HepG2 (cell line): Measurements from ENCODE around the gene ATP2B3. TPM values are rescaled to one million over a fixed set of nuclear protein-coding genes. Genes with fewer than 3 reads are reported as not detected.
A peak's percentile ranks its signal among the peaks of the same experiment; 100 is the strongest.

Experiments used
- ATAC-seq: fragments of 200-7000 bp; cut with Tn5 transposase; 3 replicates; pipeline ENCODE4 v1.9.1; 2020; ENCODE audit warnings: mild to moderate bottlenecking, moderate library complexity
- BruUV-seq: library from RNA; stranded (reverse); fragments of 400-500 nt; replicated peaks from 2 replicates; lab custom pipeline; 2021; lab: Mats Ljungman, UMichigan
- CTCF ChIA-PET: fragments of 300-600 bp; formaldehyde crosslinking; extraction: SDS; loops from one replicate; lab custom pipeline; 2021; ENCODE audit warnings: low total read pairs, inconsistent platforms, low intra/inter-chr PET ratio; lab: Yijun Ruan, JAX
- POLR2A ChIA-PET: fragments of 350-600 bp; sonication (Branson Sonifier 250); formaldehyde crosslinking; loops from one replicate; lab custom pipeline; 2020; ENCODE audit warnings: antibody characterized with exemption, inconsistent platforms; lab: Yijun Ruan, JAX
- DNase-seq: peaks from one replicate; pipeline ENCODE4 v3.0.0-alpha.2; 2015; ENCODE audit warnings: low spot score
- FAIRE-seq: peaks from 3 replicates; lab custom pipeline; 2011; peaks lifted over from hg19 to GRCh38; lab: Jason Lieb, UNC
- H2AFZ ChIP-seq: one replicate; pipeline ENCODE4 v1.6.1; 2011; ENCODE audit warnings: low read length, inconsistent platforms
- H3K27ac ChIP-seq: fragments of 300-600 bp; 3 replicates; pipeline ENCODE4 v1.8.0; 2011; ENCODE audit warnings: mixed run types, mild to moderate bottlenecking, mixed read lengths, low read length, inconsistent platforms; ENCODE audit not compliant: insufficient read depth; ENCODE audit errors: extremely low read length
- H3K27me3 ChIP-seq, 2 experiments: fragments of 200-600 bp in 1 of 2; 2 replicates in 1 of 2; 3 replicates in 1 of 2; pipeline versions ENCODE4 v1.6.0 to v1.8.0; 2011; ENCODE audit warnings: low read length in 2 of 2, mild to moderate bottlenecking in 2 of 2, moderate library complexity in 2 of 2, inconsistent platforms in 1 of 2; ENCODE audit not compliant: insufficient read depth in 2 of 2, control insufficient read depth in 1 of 2
- H3K36me3 ChIP-seq, 2 experiments: fragments of 200-600 bp in 1 of 2; replicated peaks in 1 of 2; 2 replicates in 1 of 2; 3 replicates in 1 of 2; pipeline versions ENCODE4 v1.5.1 to v1.8.0; 2011; ENCODE audit warnings: low read length in 2 of 2, inconsistent platforms in 1 of 2; ENCODE audit not compliant: insufficient read depth in 2 of 2, control insufficient read depth in 1 of 2
- H3K4me1 ChIP-seq: 2 replicates; pipeline ENCODE4 v1.5.1; 2012; ENCODE audit warnings: low read length, inconsistent platforms; ENCODE audit not compliant: insufficient read depth
- H3K4me2 ChIP-seq: 2 replicates; pipeline ENCODE4 v1.6.0; 2011; ENCODE audit warnings: low read depth, low read length, inconsistent platforms
- H3K4me3 ChIP-seq, 3 experiments: fragments of 200-600 bp in 1 of 3; sonication (generic), shearing (Covaris generic) in 1 of 3; replicated peaks in 1 of 3; 2 replicates each; pipeline ENCODE4 v1.5.1; 2011 to 2016; ENCODE audit warnings: low read length in 3 of 3, inconsistent platforms in 2 of 3, low read depth in 2 of 3, mild to moderate bottlenecking in 2 of 3, control low read depth in 1 of 3, mixed read lengths in 1 of 3; ENCODE audit not compliant: insufficient read depth in 1 of 3
- H3K79me2 ChIP-seq: one replicate; pipeline ENCODE4 v1.6.1; 2011; ENCODE audit warnings: low read length, inconsistent platforms; ENCODE audit not compliant: insufficient read depth
- H3K9ac ChIP-seq: 2 replicates; pipeline ENCODE4 v1.6.0; 2011; ENCODE audit warnings: mild to moderate bottlenecking, low read depth, low read length, inconsistent platforms; ENCODE audit not compliant: insufficient read depth
- H3K9me3 ChIP-seq: 2 replicates; pipeline ENCODE4 v1.5.1; 2012; ENCODE audit warnings: mild to moderate bottlenecking, low read length
- H4K20me1 ChIP-seq: 2 replicates; pipeline ENCODE4 v1.6.0; 2011; ENCODE audit warnings: inconsistent platforms, mild to moderate bottlenecking, low read length, moderate library complexity; ENCODE audit not compliant: insufficient read depth
- BORCS8-MEF2B ChIP-seq: sonication (generic); formaldehyde crosslinking; IDR thresholded peaks from 2 replicates; pipeline ENCODE4 v1.8.0; 2022; ENCODE audit warnings: mild to moderate bottlenecking, missing genetic modification reagents
- MED1 ChIP-seq: sonication (generic); formaldehyde crosslinking; IDR thresholded peaks from 2 replicates; pipeline ENCODE4 v1.4.0; 2020; ENCODE audit warnings: missing genetic modification reagents
- NCOR1 ChIP-seq: fragments of 200-600 bp; sonication (generic); IDR thresholded peaks from 2 replicates; pipeline ENCODE4 v1.7.0; 2017; ENCODE audit warnings: antibody characterized with exemption, low read length, borderline replicate concordance
- NKX3-1 ChIP-seq: sonication (generic); formaldehyde crosslinking; IDR thresholded peaks from 2 replicates; pipeline ENCODE4 v1.5.0; 2020; ENCODE audit warnings: missing genetic modification reagents
- PHF20 ChIP-seq: sonication (generic); formaldehyde crosslinking; IDR thresholded peaks from 2 replicates; pipeline ENCODE4 v1.5.0; 2020; ENCODE audit warnings: mild to moderate bottlenecking, missing genetic modification reagents
- PTBP1 ChIP-seq: fragments of 200-400 bp; formaldehyde crosslinking; IDR thresholded peaks from 2 replicates; pipeline ENCODE4 v1.6.1; 2018; ENCODE audit warnings: low read length, low read depth; ENCODE audit not compliant: poor library complexity, severe bottlenecking
- SKI ChIP-seq: fragments of 450-650 bp; IDR thresholded peaks from one replicate; pipeline ENCODE4 v1.6.1; 2018; ENCODE audit warnings: mild to moderate bottlenecking; ENCODE audit not compliant: partially characterized antibody
- ZNF253 ChIP-seq: sonication (generic); formaldehyde crosslinking; IDR thresholded peaks from 2 replicates; pipeline ENCODE4 v1.8.0; 2022; ENCODE audit warnings: mild to moderate bottlenecking, missing genetic modification reagents, borderline replicate concordance
- WGBS: methylation state at CpG from one replicate; pipeline ENCODE4 v1.1.6; 2017; ENCODE audit warnings: low lambda C conversion rate; 5-methylcytosine and 5-hydroxymethylcytosine counted together
- in situ Hi-C: cut with HindIII; loops from 2 replicates; pipeline ENCODE4 v1.10.0; 2017; ENCODE audit warnings: low pct_unique_long_range_greater_than_20kb; ENCODE audit not compliant: extremely low pct_ligation_motif_present
- intact Hi-C: fragments of 100-400 bp; cut with micrococcal nuclease; formaldehyde crosslinking; loops from one replicate; pipeline ENCODE4 v1.10.0; 2022; ENCODE audit not compliant: unreplicated experiment
- polyA plus RNA-seq, 8 experiments: library from polyadenylated mRNA; depleted of rRNA in 3 of 8; stranded (reverse) in 7 of 8; unstranded in 1 of 8; fragments of >200 nt; fragmentation: Illumina TruSeq in 4 of 8; extraction: Trizol in 4 of 8; gene quantifications; 2 replicates each; pipeline versions ENCODE4 v1.2.1 to v1.2.3, GENCODE V29; 2011 to 2016; ENCODE audit warnings: low read depth in 4 of 8, missing spikeins in 1 of 8, mixed read lengths in 1 of 8; ENCODE audit not compliant: insufficient read depth in 1 of 8
- total RNA-seq, 5 experiments: library from RNA; depleted of rRNA; stranded (reverse); fragments of >200 nt; fragmentation: Illumina TruSeq; extraction: Trizol; gene quantifications; 2 replicates each; pipeline ENCODE4 v1.2.3, GENCODE V29; 2016; ENCODE audit warnings: low read depth in 1 of 5
- TF ChIP-seq, protein P1 (sequence below): sonication (generic); formaldehyde crosslinking; IDR thresholded peaks from 2 replicates; pipeline ENCODE4 v1.4.0; 2020; ENCODE audit warnings: mild to moderate bottlenecking, missing genetic modification reagents
- TF ChIP-seq, protein P2 (sequence below): sonication (generic); formaldehyde crosslinking; conservative IDR thresholded peaks from 2 replicates; pipeline ENCODE4 v1.4.0; 2020; ENCODE audit warnings: missing genetic modification reagents
- TF ChIP-seq, protein P3 (sequence below): sonication (generic); formaldehyde crosslinking; IDR thresholded peaks from 2 replicates; pipeline ENCODE4 v1.8.1; 2023; ENCODE audit warnings: missing genetic modification reagents, mild to moderate bottlenecking, borderline replicate concordance

Gene ATP2B3
- total and polyA plus RNA-seq, 2 of the 13 experiments (the other 11 are each of a cell fraction or from before 2014, with no cell fraction given): not detected

DNA sequence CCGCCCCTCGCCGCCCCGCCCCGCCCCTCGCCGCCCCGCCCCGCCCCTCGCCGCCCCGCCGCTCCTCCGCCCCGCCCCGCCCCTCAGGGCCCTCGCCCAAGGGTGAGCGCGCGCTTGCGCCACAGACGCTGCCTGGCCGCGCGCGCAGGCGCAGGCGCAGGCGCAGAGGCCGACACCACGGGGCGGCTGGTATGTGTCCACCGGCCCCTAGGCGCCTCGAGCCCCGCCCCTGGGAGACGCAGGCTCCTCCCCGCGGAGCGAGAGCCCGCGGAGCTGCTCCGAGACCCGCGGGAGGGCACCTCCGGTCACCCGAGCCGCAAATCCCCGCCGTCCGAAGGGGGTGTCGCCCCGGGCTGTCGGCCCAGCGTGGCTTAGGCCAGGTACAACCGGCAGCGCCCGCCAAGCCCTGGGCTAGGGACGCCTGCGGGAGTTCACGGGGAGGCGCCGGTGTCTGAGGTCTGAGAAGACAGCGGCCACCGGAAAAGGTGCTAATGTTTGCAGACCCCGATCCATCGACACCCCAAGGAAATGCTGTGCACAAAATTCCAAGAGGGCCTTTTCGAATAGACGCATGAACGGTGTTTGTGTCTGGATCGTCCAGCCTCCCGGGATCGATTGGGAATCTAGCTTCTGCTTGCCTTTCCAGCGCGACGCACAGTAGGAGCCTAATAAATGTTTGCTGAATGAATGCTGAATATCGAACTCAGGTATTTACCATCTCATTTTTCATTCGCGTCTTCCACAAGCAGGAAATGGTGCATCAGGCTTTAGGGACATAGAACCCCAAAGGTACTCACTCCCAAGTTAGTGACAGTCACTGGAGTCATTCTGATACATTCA, 82.0 kb downstream of the ATP2B3 start (continued):
- TF ChIP-seq NKX3-1 (CRISPR knock-in tag): no peak

DNA sequence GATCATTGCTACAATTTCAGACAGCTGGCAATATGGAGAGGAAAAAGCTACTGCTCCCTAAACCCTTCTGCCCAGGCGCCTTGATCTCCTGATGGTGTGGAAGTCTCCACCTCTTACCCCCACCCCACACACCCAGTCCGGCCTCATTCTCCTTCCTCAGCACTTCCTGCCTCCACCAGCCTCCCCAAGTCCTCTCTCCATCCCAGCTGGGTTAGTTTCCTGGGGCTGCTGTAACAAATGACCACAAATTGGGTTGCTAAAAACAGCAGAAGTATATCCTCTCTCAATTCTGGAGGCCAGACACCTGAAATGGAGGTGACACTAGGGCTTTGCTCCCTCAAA, 82.6 kb downstream of the ATP2B3 start:
- POLR2A ChIA-PET: interaction anchor here (0.8 to 1.9 kb wide), 5 partner anchors 10 to 47 kb away, joined by 3 to 10 read pairs (median 6); partner anchors contain the start of gene DUSP9
- WGBS: 17% methylated on average over 1 of the region's 2 CpGs
- in situ Hi-C loops (no loop called here), intact Hi-C loops (no loop called here)
- Histone ChIP-seq H4K20me1 (no peaks in the 10 kb centered on the region), H3K79me2 (peaks cover 9% of the 10 kb centered on the region), H3K27me3 (no peaks in the 10 kb centered on the region; a peak in 1 of 5 replicates), H3K9ac (0 out of 2 replicates have a peak overlapping the region, but pooled peaks have one; percentile 29), H3K4me1 (peaks cover 30% of the 10 kb centered on the region), H3K9me3 (no peaks in the 10 kb centered on the region), H3K4me3 (peak overlapping the region; percentile 60 to 70 (median 63); a peak in 5 of 6 replicates), H3K27ac (no peak overlapping the region), H3K4me2 (peak overlapping the region; percentile 77), H2AFZ (no peak overlapping the region), H3K36me3 (no peaks in the 10 kb centered on the region)
- TF ChIP-seq MED1 (CRISPR knock-in tag): no peak
- TF ChIP-seq PHF20 (CRISPR knock-in tag): no peak
- TF ChIP-seq, protein P1, sequence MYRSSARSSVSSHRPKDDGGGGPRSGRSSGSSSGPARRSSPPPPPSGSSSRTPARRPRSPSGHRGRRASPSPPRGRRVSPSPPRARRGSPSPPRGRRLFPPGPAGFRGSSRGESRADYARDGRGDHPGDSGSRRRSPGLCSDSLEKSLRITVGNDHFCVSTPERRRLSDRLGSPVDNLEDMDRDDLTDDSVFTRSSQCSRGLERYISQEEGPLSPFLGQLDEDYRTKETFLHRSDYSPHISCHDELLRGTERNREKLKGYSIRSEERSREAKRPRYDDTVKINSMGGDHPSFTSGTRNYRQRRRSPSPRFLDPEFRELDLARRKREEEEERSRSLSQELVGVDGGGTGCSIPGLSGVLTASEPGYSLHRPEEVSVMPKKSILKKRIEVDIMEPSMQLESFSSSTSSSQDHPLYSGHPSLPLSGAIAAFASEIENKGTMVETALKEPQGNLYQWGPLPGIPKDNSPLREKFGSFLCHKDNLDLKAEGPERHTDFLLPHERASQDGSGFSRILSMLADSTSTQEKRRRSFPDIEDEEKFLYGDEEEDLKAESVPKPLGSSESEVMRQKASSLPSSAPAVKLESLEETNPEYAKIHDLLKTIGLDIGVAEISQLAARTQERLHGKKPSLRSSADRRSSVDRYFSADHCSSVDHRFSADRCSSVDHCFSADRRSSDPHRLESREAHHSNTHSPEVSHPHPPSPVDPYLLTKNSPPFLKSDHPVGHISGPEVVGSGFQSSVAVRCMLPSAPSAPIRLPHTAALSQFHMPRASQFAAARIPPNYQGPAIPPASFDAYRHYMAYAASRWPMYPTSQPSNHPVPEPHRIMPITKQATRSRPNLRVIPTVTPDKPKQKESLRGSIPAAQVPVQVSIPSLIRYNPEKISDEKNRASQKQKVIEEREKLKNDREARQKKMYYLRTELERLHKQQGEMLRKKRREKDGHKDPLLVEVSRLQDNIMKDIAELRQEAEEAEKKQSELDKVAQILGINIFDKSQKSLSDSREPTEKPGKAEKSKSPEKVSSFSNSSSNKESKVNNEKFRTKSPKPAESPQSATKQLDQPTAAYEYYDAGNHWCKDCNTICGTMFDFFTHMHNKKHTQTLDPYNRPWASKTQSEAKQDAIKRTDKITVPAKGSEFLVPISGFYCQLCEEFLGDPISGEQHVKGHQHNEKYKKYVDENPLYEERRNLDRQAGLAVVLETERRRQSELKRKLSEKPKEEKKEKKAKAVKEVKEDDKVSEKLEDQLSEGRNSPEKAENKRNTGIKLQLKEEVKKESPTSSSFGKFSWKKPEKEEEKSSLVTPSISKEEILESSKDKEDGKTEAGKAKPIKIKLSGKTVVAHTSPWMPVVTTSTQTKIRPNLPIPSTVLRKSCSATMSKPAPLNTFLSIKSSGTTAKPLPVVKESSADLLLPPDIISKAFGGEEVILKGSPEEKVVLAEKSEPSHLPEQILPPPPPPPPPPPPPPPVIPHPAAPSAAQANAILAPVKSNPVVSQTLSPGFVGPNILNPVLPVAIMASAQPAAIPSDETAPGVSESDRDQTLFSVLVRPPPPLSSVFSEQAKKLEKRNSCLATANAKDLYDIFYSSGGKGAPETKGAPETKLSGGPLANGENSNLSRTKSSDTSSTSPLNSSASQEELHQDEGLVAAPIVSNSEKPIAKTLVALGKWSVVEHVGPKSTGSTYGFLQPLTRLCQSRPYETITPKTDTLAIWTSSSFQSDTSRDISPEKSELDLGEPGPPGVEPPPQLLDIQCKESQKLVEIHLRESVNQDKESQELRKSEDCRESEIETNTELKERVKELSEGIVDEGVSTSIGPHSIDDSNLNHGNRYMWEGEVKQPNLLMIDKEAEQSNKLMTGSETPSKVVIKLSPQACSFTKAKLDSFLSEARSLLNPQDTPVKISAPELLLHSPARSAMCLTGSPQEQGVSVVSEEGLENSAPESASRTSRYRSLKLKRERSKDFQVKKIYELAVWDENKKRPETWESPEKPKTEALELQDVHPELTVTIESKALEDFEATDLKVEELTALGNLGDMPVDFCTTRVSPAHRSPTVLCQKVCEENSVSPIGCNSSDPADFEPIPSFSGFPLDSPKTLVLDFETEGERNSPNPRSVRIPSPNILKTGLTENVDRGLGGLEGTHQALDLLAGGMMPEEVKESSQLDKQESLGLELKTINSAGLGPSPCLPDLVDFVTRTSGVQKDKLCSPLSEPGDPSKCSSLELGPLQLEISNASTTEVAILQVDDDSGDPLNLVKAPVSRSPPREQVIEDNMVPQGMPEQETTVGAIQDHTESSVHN (CRISPR knock-in tag): no peak
- no peak for TF ChIP-seq SKI
- TF ChIP-seq ZNF253 (CRISPR knock-in tag): no peak
- TF ChIP-seq BORCS8-MEF2B (CRISPR knock-in tag): no peak
- TF ChIP-seq, protein P2, sequence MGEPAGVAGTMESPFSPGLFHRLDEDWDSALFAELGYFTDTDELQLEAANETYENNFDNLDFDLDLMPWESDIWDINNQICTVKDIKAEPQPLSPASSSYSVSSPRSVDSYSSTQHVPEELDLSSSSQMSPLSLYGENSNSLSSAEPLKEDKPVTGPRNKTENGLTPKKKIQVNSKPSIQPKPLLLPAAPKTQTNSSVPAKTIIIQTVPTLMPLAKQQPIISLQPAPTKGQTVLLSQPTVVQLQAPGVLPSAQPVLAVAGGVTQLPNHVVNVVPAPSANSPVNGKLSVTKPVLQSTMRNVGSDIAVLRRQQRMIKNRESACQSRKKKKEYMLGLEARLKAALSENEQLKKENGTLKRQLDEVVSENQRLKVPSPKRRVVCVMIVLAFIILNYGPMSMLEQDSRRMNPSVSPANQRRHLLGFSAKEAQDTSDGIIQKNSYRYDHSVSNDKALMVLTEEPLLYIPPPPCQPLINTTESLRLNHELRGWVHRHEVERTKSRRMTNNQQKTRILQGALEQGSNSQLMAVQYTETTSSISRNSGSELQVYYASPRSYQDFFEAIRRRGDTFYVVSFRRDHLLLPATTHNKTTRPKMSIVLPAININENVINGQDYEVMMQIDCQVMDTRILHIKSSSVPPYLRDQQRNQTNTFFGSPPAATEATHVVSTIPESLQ (CRISPR knock-in tag): no peak
- TF ChIP-seq, protein P3, sequence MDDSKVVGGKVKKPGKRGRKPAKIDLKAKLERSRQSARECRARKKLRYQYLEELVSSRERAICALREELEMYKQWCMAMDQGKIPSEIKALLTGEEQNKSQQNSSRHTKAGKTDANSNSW (CRISPR knock-in tag): no peak
- no peak for TF ChIP-seq PTBP1
- TF ChIP-seq NCOR1: no peak
- FAIRE-seq (no peak), DNase-seq (no peak), ATAC-seq (no peak; the same call in 2 of the 3 replicates)
- CTCF ChIA-PET: no interaction called here
- no TSS peak for BruUV-seq
